ENCODE data around the gene COP1.
A peak's percentile ranks its signal among the peaks of the same experiment; 100 is the strongest.

COP1 gene

DNA sequence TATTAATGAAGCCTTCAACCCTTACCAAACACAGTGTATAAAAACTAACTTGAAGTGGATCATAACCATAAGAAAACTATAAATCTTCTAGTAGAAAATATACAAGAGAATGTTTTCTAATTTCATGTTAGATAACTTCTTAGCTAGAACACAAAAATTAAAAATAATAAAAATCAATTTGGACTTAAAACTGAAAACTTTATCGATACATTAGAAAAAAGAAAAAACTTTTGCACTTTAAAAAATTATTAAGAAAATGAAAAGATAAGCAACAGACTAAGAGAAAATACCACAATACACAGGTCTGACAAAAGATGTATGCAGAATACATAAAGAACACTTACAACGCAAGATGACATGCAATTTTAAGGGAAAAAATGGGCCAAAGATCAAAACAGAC lies 8.7 kb downstream of the COP1 start:
- DNase-seq, result no peak

DNA sequence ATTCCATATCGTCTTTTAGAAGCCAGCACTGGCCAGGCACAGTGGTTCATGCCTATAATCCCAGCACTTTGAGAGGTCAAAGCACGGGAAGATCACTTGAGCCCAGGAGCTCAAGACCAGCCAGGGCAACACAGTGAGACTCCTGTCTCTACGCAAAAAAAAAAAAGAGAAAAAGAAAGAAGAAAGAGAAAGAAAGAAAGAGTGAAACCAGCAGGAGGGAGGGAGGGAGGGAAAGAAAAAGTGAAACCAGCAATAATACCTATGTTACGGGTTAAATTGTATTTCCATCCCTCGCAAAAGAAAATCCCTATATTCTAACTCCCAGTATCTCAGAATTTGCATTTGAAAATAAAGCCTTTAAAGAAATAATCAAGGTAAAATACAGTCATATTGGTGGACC lies 10.4 kb downstream of the COP1 start:
- no peak for DNase-seq

DNA sequence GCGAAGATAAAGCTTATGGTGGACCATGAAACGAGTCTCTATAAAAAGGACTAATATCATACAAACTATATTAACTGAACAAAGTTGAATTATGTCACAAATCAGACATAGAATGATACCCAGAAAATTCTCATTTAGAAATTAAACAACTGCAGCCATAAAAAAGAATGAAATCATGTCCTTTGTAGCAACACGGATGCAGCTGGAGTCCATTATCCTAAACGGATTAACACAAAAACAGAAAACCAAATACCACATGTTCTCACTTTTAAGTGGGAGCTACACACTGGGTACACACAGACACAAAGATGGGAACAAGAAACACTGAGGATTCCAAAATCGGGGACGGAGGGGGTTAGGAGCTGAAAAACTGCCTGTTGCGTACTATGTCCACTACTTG lies 11.5 kb downstream of the COP1 start:
- DNase-seq, result no peak

- DNase-seq, result no peak
Observed at GRCh38 chr1:176193663-176194062, 13.4 kb downstream of the COP1 start.

DNA sequence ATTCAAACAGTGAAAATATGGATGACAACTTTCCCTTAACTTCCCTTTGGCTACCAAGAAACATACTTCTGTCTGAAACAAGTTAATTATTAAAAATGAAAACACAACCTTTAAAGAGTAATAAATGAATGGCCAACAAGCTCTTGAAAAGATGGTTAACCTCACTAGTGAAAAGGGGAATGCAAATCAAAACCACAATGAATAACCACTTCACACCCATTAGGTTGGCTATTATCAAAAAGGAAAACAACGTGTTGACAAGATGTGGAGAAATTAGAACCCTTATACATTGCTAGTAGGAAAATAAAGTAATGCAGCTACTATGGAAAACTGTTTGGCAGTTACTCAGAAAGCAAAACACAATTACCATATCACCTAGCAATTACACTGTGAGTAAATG lies 14.1 kb downstream of the COP1 start:
- no peak for DNase-seq

DNA sequence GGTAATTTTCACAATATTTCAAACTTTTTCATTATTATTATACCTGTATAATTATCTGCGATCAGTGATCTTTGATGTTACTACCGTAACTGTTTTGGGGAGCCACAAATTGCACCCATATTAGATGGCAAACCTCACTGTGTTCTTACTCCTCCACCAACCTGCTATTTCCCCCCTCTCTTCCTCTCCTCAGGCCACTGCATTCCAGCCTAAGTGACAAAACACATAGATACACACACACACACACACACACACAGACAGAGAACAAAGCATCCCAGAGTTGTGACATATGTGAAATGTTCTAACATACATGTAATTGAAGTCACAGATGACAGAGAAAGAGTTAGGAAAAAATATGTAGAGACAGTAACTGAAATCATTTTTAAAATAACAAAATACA lies 18.5 kb downstream of the COP1 start:
- no peak for DNase-seq

DNA sequence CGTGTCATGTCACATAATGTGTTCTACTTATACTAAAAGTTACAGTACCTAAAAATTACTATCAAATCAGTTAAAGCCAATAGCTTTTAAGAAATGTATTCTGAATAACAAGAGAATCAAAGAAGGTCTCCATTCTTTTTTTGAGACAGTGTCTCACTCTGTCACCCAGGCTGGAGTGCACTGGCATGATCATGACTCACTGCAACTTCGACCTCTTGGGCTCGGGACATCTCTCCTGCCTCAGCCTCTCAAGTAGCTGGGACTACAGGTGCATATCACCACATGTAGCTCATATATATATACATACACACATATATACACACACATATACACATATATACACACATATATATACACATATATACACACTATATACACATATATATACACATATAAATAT lies 20.1 kb downstream of the COP1 start:
- DNase-seq, result no peak

DNA sequence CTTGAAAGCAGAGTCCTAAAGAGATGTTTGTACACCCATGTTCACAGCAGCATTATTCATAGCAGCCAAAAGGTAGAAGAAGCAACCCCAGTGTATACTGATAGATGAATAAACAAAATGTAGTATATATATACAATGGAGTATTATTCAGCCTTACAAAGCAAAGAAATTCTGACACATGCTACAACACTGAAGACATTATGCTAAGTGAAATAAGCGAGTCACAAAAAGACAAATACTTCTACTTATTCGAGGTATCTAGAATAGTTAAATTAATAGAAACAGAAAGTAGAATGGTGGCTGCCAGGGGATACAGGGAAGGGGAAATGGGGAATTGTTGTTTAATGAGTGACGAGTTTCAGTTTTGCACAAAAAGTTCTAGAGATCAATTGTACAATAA lies 23.5 kb downstream of the COP1 start:
- no peak for DNase-seq

DNA sequence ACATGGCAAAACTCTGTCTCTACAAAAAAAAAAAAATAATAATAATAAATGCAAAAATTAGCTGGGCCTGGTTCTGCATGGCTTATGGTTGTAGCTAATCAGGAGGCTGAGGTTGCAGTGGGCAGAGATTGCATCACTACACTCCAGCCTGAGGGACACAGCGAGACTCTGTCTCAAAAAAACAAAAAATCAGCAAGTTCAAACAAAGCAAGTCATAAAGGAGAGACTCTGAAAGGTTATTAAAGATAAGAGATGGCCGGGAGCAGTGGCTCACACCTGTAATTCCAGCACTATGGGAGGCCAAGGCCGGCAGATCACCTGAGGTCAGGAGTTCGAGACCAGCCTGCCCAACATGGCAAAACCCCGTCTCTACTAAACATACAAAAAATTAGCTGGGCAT lies 28.8 kb downstream of the COP1 start:
- DNase-seq, result no peak

DNA sequence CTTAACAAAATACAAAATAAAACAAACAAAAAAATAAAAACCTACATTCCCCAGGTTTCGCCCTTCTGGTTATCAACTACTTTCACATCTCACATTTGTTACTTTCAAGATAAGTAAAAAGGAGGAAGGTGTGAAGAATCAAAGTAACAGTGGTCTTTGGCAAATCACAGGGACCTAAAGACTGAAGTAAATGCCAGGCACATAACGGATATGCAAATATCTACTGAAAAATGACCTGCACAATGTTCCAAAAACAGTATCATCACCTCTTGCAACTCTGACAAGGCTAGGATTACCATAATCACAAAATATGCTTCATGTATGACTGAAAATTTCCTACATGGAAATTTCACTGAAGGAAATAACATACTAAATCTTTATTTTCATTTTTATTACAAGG lies 29.3 kb downstream of the COP1 start:
- no peak for DNase-seq

GRCh38 chr1:176174108-176174507 lies 33.0 kb downstream of the COP1 start:
- DNase-seq, result no peak

- no peak for DNase-seq
Observed at GRCh38 chr1:176172215-176172614, 34.9 kb downstream of the COP1 start.

GRCh38 chr1:176167210-176167609 lies 39.9 kb downstream of the COP1 start:
- no peak for DNase-seq

DNA sequence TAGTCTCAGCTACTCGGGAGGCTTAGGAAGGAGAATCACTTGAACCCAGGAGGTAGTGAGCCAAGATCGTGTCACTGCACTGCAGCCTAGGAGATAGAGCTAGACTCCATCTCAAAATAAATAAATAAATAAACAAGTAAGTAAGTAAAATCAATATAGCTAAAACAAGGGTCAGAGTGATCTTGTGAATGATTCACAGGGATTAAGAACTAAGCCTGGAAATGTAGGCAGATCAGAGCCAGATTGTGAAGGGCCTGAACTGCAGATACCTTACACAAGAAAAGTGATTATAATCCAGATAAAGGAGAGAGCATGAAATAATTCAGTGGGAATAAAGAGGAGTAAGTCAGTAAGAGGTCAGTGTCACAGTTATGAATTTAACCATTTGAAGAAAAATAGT lies 41.5 kb downstream of the COP1 start:
- DNase-seq, result no peak

- DNase-seq, result no peak
Observed at GRCh38 chr1:176164014-176164678, 42.9 kb downstream of the COP1 start.

- no peak for DNase-seq
Observed at GRCh38 chr1:176159993-176160392, 47.1 kb downstream of the COP1 start.

DNA sequence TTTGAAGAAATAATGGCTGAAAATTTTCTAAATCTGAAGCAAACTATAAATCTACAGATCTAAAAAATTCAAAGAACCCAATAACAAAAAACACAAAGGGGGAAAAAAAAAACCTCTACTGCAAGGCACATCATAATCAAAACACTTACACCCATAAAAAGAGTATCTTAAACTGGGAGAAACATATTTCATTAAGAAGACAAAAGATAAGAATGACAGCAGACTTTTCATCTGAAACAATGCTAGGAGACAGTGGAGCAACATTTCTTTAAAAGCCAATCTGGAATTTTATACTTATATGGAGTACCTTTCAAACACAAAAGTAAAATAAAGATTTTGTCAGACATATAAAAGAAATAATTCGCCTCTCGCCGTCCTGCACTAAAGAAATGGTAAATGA lies 49.1 kb downstream of the COP1 start:
- peak in 1 of 3 experiments; percentile 2 for DNase-seq

DNA sequence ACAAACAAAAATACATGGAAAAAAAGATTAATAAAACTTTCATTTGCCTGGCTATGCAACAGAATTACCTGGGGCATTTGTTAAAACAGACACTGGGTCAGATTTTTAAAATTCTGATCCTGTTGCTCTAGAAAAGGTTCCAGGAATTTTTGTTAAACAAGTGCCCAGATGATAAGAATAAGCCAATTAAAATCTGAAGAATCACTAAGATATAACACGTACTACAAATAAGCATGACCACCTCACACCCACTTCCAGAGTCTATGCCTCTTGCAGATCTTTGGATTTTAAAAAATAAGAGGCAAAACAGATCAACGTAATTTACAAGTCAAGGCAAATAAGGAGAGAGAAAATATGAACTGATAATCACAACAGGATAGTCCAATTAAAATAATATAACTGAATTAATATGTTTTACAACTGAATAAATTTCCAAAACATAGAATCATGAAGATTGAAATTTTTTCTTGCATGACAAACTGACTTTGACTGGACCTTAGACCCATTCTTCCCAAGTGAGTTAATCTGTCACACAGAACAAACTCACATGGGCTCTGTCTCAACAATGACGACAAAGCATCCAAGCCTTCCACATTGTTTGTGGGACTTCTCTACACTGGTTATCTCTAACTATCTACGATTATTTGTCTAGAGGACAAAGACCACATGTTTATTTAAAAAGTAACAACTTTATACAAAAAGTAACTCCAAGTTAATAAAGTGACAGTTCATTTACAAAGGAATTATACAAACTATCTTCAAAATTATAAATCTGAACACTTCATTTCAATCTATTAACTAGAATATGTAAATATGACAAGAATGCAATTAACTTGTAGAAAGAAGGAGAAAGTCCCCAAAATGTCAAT lies 56.9 kb downstream of the COP1 start:
- DNase-seq, result no peak

DNA sequence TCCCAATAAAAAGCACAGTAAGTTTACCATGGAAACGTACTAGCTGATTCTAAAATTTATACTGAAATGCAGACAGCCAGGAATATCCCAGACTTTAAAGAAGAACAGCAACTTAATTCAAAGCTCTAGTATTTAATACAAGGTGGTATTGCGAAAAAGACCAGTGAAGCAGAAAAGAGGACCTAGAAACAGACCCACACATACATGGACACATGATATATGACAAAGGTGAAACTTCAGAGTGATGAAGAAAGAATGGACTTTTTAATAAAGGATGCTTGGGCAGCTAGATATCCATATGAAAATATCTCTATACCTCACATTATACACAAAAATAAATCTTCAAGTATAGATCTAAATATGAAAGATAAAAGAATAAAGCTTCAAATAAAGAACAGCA lies 62.6 kb downstream of the COP1 start:
- DNase-seq, result no peak

GRCh38 chr1:176142973-176143372 lies 64.1 kb downstream of the COP1 start:
- no peak for DNase-seq

DNA sequence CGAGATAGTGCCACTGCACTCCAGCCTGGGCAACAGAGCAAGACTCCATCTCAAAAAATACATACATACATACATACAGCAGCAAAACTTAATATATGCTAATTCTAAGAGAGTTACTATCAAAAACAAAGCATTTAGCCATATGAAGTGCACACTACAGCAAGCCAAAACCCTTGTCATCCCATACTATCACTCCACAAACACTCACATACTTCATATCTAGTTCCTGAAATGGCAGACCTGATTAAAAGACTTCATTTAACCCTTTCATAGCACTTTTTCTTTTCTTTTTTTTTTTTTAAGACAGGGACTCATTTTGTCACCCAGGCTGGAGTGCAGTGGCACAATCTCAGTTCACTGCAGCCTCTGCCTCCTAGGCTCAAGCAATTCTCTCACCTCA lies 65.6 kb downstream of the COP1 start:
- DNase-seq, result no peak

GRCh38 chr1:176136891-176137290 lies 70.2 kb downstream of the COP1 start:
- DNase-seq, result no peak

- DNase-seq, result no peak
Observed at GRCh38 chr1:176134666-176135065, 72.4 kb downstream of the COP1 start.

DNA sequence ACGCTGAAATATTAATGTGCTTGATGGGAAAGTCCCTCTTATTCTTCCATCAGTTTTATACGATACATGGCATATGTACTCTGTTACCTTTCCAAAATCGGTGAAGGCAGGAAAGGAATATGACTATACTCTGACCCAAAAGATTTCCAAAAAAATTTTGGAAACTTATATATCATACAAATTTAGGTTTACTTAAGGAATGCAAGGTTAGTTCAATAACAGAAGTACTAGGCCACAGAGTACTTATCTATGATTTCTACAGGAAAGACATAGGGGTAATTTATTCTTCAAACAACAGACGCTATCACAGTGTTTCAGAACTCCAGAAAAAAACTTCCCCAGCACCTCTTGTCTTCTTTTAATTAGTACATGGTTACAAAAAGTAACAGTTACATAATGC lies 84.8 kb downstream of the COP1 start:
- peak in 1 of 3 experiments; percentile 15 for DNase-seq

DNA sequence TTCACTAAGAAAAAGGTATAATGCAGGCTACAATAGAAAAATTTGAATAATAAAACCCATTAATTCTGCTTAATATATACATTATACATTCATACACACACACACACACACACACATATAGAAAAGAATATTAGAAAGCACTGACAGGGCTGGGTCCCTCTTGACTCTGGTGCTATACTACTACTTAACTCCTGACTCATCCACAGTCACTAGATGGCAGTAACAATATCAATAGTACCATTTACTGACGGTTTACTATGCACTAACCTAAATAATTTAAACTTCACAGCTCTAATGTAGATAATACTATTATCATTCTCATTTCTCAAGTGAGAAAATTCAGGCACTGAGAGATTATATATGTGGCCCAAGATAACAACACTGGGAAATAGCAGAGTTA lies 87.5 kb downstream of the COP1 start:
- no peak for DNase-seq
